Activated T-helper 1 cell treated with Interleukin-2 at 50 U/mL for 16 hours (primary cell): ENCODE data around the gene OR52D1.

Experiments
- DNase-seq: peaks from one replicate; pipeline ENCODE4 v3.0.0-alpha.2; 2020; ENCODE audit warnings: low read depth

OR52D1 gene

DNA sequence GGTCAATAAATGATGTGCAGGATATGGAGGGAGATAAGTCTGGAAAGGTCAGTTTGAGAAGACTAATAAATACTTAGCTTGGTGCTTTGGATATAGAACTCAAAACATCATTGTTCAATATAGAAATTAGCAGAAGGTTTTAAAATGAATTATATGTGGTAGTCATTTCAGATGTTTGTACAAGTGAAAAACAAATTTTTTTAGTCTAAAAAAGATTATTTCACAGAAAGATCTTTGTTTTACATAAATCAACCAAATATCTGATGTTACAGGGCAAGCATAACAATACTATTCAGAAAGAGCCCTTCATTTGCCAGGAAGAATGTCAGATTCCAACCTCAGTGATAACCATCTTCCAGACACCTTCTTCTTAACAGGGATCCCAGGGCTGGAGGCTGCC is at the start of gene OR52D1:
TSS of gene OR52D1 (plus strand) at position 301 of the 400 bp plus-strand sequence. CDS start at position 323, 22 bp downstream.
- no peak for DNase-seq

DNA sequence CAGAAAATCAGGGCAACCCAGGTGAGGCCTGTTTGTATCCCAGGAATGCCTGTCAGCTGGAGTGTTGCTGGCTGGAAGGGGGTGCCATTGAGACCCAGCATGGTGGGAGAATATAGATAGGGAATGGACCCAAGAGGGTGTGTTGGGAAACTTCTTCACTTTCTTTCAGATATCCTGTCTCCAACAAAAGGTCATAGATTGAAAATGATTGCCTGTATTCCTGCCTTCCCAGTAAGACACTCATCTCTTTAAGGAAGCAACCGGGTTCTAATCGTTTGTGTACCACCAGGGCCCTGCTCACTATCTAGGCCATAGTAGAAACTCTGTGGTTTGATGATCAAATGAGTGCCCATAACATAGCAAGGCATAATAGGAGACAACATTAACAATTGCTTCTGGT is 47.1 kb upstream of the OR52D1 start, which contains the start of gene OR51I1:
TSS of gene OR51I1 (minus strand) at position 101 of the 400 bp plus-strand sequence. CDS start at position 101, 0 bp downstream.
- DNase-seq: no peak

DNA sequence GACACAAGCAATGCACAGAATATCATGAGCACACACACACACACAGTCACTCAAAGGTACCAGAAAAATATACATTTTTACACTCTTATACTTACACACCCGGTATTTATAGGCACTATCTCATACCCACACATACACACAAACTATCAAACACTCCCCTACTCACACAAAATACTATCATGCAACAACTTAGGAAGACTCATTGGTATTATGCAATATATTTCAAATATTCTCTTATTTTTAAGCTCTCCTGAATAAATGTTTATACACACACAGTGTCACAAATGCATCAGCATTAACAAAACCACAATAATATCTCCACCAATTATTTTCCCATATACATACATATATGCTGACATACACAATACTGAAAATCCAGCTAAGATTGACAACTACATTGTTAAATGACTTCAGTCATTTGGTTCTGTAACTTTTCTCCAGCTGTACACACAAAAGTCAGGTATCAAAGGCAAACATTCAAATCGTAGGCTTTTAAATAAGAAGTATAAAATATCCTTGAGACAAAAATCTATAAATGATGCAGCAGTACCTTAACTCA is 44.6 kb upstream of the OR52D1 start:
- DNase-seq: no peak

DNA sequence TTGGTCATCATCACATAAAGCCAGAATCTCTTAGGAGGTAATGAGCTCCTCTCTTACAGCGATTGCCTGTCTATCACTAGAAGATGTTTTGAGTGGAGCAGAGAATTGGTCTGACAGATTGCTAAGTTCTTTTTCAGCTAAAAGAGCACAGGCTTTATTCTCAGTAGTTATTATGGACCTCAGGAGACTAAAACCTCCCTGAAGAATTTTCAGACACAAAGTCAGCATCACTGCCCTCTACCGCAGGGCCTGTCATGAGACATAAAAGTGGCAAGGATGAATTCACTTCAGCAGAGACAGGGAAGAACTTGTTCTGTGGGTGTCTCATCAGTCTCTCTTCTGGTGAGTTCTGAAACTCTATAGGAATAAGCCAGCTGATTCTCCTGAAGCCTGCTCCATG is 39.5 kb upstream of the OR52D1 start, which contains the start of gene OR51I2:
TSS of gene OR51I2 (plus strand) at position 301 of the 400 bp plus-strand sequence. CDS start 4,166 bp downstream, outside the sequence.
- DNase-seq: no peak

DNA sequence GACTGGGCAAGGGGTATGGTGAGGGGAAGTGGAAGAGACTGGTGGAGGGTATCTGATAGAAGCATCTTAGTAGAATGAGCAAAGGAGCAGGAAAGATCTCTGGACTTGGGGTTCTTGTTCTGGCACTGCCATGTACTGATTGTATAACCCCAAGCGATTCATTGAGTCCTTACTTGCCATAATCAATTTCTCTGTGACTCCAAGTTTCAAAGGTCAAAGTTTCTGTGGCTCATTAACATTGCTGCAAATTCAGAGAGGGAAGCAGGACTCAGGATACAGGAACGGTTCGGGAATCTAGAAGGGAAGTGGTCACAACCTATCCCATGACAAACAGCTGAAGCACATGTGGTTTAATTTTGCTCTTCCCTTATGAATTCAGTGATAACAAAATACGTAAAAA is 39.1 kb upstream of the OR52D1 start:
- DNase-seq: no peak

DNA sequence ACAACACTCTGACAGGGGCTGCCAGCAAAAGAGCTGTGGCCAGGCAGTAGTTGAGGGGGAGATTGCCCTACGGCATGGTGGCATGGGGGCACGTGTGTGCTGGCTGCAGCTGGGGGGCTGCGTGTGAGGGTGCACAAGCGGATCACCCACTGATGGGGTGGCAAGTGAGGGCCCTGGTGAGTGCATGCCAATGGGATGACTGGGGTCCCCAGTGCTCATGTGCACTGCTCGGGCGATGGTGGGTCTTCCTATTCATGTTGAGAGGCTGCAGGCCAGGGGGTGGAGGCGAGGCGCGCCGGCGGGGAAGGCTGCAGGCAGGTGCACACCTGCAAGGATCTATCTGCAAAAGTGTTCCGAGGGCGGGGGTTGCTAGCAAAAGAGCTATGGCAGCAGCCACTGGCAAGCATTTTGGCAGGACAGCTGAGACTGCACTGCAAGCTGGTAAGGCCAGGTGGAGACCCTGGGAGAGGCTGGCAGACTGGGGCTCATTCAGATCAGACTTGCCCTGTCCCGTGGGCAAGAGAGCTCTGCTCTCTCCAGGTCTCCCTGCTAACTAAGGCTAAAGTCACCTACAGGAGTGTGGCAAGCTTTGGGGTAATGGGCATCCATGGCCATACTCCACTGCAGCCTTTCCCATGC is 27.4 kb upstream of the OR52D1 start:
- DNase-seq: no peak

DNA sequence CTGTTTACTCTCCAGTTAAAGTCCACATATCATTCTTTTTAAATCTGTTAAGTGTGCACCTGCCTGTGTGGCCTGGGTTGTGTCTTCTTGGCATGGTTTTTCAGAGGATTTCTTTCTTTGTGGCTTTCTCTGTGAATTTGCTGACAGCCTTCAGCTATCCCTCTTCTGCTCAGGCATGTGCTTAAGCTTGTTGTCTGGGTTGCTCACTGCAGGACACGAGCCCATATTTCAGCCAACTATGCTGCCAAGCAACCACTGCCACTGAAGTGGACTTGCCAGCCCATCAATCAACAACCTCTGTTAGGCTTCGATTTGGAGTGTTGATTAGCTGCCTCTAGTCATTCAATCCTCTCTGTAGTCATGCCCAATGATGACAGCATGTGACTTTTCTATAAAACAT is 21.0 kb upstream of the OR52D1 start:
- no peak for DNase-seq

DNA sequence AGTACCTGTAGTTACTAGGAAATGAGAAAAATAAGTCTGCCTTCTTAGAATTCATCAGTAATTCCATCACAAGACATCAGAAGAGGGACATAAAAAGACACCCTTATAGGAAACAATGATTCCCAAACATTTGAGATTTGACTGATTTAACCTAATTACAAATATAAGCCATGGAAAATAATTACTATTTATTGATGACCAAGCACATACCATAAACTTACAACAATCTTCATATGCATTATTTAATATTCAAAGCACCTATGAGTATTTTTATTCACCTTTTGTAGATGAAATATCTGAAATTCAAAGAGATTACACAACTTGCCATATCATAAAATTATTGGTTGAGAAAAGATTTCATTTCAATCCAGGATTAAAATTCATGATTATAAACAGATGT is 14.6 kb upstream of the OR52D1 start:
- no peak for DNase-seq

DNA sequence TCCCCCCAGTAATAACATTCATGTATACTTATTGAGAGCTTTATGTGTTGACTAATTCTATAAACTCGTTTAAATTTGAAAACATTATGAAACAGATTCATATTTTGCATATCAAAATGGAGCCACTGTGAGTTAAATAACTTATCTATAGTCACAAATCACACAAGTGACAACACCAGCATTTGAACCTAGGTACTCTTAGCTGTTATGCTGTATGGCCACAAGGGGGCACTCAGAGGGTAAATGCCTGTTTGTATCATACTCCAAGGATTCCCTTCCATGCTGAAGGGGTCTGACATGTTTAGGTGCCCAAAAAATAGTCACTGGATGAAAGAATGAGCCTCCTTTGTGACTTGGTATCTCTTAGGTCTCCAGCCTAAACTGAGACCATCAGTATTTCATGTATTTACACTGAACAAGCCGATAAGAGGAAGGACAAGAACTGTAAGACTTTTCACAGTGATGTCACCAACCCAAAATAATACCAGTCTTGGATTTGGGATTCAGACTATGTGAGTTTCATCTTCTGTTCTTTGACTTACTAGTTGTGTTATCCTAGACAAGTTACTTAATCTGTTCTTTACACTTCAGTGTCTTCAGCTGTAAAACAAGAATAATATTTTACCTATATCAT is 12.2 kb upstream of the OR52D1 start:
- no peak for DNase-seq

DNA sequence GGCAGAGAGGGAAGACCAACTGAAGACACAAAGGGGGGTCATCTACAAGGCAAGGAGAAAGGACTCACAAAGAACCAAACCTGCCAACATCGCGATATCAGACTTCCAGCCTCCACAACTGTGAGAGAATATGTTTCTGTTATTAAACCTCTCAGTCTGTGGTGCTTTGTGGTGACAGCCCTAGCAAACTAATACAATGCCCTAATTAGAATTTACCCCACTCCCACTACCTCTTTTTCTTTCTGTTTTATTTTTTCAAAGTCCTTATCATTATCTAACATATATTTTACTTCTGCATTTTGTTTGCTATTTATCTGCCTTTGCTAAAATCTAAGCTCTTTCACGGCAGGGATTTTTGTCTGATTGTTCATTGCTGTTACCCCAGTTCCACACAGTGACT is 2.5 kb upstream of the OR52D1 start:
- DNase-seq: no peak

DNA sequence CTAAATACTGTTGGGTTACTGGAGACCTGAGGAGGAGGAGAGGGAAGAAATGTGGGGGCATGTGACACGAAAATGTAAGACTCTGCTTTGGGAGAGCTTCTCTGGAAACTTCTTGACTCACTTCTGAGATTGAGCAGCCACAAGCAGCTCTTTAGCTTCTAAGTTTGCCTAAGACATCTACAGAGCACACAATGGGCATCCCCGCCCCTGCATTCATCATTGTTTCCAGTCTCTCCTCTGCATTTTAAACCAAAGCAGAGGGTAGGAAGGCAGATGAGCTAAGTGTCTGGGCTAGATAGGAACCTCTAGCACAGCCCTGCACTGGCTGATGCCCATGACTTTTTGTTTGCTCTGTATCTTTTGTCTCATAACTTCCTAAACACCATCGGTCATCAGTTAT is 2.1 kb upstream of the OR52D1 start:
- no peak for DNase-seq

DNA sequence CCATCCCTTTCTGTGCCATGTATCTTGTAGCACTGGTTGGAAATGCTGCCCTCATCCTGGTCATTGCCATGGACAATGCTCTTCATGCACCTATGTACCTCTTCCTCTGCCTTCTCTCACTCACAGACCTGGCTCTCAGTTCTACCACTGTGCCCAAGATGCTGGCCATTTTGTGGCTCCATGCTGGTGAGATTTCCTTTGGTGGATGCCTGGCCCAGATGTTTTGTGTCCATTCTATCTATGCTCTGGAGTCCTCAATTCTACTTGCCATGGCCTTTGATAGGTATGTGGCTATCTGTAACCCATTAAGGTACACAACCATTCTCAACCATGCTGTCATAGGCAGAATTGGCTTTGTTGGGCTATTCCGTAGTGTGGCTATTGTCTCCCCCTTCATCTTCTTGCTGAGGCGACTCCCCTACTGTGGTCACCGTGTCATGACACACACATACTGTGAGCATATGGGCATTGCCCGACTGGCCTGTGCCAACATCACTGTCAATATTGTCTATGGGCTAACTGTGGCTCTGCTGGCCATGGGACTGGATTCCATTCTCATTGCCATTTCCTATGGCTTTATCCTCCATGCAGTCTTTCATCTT is 414 bp downstream of the OR52D1 start:
- DNase-seq: no peak

DNA sequence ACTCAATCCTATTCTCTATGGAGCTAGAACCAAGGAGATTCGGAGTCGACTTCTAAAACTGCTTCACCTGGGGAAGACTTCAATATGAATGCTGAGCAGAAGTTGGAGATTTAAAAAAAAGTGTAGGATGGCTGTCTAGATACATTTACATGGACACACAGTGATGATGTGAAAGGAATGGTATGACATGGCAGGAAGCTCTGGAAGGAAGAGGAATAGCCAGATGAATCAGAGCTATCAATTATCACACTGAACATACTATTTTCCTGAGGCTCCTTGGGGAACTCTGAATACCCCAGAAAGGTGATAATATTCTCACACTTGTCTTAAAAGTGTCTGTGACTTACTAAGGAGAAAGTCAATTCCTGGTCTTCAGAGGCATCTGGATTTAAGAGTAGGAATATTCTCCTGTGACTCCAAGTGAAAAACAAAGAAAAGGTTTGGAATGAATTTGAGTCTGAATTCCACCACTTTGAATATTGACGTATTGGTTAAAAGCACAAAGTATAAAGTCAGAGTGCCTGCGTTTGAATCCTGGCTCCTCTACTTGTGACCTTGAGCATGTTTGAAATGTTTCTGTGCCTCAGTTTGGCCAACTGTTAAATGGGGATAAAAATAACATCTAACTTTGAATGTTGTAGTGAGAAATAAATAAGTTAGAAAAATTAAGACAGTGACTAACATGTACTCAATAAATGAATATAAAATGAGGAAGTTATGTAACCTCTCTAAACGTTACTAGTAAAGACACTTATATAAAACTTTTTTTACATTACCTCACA is 1.3 kb downstream of the OR52D1 start:
- no peak for DNase-seq

DNA sequence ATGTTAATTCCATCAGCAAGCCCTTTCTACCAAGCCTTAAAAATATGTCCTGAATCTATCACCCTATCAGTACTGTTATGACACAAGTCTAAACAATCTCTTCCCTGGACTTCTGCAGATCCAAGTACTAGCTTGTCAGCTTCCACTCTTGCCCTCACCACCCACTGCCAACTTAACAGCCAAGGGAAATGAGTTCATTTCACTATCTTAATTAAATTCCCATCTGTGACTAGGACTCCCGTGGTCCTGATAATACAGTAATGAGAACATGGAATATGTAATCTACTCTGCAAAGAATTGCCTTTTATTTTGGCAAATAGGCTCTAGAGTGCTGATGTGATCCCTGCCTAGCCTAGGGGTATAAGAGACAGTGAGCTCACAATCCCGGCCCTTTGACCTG is 11.2 kb downstream of the OR52D1 start:
- DNase-seq: no peak

DNA sequence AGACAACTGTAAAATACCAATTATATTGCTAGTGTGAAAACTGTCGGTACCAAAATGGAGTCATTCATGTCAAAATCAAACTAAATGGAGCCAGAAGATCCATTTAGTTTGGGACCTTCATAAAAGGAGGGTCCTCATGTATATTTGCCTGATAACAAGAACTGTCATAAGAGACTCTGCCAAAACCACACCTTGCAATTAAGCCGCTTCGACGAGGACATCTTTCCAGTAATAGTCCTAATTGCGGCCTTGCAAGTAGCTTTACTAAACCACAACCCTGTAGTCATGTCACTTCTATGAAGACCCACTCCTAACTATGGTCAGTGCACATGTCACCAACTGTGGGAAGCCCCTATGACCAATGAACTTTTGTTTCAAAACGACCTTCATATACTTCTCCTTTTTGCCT is 11.9 kb downstream of the OR52D1 start:
- no peak for DNase-seq

DNA sequence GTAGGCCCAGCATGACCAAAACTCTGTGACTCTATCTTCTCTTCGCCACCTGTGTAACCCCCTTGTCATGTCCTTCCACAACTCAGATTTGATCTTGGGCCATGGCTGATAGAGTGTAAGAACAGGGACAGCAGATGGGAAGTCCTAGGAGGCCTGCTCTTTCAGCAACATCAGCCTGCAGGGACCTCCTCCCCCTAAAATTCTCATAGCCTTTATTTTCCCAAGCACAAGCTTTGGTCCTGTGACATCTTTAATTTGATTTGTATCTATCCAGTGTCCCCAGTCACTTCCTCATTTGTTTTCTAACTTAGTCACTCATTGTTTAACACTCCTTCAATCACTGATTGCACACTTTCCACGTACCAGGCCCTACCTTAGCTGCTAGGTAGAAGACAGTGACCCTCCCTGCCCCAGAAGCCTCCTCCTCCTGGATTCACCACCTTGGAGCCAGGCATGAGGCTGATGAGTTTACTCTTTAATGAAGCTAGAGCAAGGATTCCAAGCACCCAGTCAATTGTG is 16.0 kb downstream of the OR52D1 start:
- no peak for DNase-seq

DNA sequence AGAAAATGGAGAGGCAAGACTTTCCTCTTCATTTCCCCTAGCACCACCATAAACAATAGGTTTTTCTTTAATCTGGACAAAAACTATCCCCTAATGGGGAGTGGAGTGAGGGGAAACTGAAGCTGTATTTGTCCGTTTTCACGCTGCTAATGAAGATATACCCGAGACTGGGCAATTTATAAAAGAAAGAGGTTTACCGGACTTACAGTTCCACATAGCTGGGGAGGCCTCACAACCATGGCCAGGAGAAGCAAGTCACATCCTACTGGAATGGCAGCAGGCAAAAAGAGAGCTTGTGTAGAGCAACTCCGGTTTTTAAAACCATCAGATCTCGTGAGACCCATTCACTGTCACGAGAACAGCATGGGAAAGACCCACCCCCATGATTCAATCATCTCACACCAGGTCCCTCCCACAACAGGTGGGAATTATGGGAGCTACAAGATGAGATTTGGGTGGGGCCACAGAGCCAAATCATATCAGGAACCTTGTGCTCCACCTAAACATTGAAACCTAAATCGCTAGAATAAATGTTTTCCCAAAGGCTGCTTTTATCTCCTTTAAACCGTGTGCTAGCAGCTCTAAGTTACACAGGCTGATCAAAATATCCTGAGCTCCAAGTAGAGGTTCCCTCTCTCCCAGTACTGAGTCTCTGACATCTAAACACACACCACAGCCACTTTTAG is 17.0 kb downstream of the OR52D1 start:
- no peak for DNase-seq

DNA sequence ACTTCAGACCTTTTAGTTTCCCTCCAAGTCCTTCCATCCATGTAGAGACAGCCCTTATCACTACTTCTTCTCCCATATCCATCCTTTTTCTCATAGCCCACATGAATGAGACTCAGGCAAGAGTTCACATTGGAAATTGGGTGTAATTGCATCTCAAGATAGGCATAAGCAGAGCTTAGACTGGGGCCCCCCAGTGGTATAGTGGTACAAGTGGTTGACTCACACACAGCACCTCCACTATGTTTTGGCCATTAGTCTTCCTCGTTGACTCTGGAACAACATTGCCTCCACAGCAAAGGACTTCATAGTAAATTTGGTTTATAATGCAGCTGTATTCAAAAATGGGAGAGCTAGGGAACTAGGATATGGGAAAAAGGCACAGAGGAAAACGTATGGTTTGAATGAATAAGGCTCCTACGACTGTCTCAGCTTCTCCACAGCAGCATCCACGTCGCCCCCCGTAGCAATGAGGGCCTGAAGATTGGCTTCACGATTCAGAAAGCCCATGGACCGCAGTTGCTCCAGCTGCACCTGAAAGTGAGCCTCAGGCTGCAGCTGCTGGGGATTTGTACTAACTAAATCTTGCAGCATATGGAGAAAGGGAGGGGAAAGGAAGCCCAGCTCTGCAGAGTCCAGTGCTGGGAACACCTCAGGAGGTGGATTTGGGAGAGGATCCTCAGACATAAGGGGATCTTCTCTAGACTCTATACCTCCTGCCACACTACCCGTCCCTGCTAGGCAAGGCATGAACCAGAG is 18.9 kb downstream of the OR52D1 start:
- no peak for DNase-seq

DNA sequence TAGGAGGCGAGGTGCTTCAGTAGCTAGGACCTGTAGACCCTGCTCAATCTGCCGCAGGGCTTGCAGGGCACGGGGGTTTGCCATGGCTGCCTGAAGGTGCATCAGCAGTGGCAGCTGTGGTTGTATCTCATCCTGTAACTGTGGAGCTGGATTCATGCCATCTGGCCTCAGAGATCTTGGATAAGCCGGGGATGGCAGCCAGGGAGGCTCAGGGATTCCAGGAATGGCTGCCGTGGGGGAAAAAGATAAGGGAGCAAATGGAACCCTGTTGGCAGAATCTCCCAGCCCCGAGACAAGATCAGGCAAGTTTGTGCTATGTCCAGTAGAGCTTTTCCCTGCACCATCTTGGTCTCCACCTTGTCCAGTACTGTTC is 19.4 kb downstream of the OR52D1 start:
- no peak for DNase-seq

DNA sequence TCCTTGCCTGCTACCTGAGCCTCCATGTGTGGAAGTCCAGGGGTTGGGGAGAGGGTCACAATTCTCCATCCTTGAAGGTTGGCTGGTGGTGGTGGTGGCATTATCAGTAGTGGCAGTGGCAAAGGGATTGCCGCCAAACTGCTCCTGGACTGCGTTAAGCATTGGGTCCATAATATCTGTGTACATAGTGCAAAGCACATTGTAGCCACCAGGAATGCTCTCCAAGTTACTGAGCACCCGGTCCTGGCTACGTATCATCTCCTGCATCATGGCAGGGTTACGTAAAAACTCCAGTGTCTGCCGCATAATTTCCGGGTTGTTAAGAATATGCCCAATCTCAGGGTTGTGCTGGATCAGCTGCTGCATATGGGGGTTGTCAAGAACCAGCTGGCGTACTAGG is 20.1 kb downstream of the OR52D1 start:
- DNase-seq: no peak

DNA sequence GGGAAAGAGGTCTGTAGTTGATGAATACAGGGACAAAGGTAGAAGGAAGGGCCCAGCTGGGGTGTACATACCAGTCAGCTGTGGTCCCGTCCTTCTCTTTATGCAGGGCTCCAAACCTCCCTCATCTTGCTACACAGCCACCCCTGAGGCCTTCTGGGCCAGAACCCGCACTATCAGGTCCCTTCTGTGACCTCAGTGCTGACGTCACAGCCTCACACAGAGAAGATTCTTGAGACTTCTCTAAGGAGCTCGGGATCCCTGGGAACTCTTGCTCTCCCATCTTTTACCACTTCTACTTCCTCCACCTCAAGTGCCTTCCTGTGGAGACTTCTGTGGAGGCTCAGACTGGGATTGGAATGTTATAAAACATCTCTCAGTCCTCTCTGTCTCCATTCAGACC is 21.3 kb downstream of the OR52D1 start, which contains the start of gene UBQLN3:
TSS of gene UBQLN3 (minus strand) at position 155 of the 400 bp plus-strand sequence. CDS start 399 bp downstream, outside the sequence.
- DNase-seq: no peak
